ENCODE data around the gene LDB1.

GRCh38 chr10:102059987-102060386 is 60.2 kb downstream of the LDB1 start:
- no peak for TF ChIP-seq CTCF (IDR thresholded peaks at IDR 0.05)
- TF ChIP-seq POLR2AphosphoS5 (IDR thresholded peaks at IDR 0.05; ENCODE audit: low read depth, low read length): no peak
- TF ChIP-seq SIN3A (IDR thresholded peaks at IDR 0.05; ENCODE audit: borderline replicate concordance, insufficient read depth, low read depth, low read length): no peak

Measured in Panc1 (cell line).